Dedifferentiated amniotic fluid mesenchymal stem cell (primary cell): ENCODE data around the gene TCERG1.
"Not testable (repeated sequence)": the region's sequence is repeated elsewhere in the genome, so short reads cannot be mapped to it uniquely, and the experiment has no call there.

ENCODE experiments used
- DNase-seq: peaks from one replicate; pipeline ENCODE4 v3.0.0-alpha.2; 2016; ENCODE audit errors: extremely low spot score

The TCERG1 gene

DNA sequence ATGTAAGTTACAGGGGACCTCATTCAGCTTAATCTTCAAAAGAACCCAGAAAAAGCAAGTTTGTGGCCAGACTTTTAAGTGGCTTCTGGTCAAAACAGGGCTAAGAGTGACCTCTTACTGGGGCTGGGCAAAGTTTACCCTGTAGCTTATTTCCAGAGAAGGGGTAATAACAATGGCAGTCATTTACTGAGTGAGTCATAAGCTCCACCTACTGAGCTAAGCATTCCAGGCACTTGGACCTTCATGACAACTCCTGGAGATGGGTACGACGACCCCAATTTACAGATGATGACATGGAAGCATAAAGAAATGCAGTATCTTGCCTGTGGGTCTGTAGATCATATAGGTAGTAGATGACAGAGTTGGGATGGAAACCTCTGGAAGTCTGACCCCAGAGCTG lies 73.6 kb downstream of the TCERG1 start:
- DNase-seq: no peak

DNA sequence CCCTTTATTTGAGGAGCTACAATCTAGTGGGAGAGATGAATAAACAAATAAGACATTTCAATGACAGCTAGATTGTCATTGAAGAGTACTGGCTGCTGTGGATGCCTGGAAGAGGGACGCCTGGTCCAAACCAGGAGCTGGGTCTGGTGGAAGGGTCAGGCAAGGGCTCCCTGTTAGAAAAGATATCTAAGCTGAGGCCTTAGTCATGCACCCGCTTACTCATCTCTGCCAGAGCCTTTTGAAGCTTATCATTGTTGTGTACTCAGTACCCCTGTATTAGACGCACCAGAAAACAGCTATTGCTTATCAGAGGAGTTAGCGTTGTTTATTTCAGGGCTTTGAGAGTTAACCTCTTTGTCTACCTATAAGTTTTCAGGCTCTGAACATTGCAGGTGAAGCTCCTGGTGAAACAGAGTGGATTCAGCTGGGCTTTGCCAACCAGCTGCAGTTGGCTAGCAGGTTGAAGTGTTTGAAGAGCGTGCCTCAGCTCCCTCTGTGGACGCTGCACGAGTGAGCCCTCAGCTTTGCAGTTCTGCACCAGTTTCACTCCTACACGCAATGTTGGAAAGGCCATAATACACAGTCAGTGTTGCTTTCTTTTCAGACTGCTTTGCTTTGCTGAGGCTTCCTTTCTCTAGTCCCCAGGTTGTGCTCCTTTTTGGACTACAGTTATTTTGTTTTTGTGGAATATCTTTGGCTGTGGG lies 74.4 kb downstream of the TCERG1 start:
- no peak for DNase-seq

DNA sequence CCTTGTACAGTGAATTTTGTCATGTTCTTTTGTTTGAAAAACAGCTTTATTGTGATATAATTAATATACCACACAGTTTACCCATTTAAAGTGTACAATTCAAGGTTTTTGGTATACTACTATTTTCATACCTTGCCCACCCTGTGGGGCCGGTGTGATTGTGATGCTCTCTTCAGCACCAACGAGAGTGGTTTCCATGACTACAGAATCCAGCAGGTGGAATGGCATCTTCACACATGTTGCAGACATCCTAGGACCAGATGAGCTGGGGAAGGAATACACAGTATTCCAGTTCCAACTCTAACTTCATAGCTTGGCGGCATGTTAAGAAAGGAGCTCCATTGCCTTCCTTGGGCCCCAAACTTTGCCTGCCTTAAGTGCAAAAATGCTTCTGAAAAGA lies 76.6 kb downstream of the TCERG1 start:
- no peak for DNase-seq

DNA sequence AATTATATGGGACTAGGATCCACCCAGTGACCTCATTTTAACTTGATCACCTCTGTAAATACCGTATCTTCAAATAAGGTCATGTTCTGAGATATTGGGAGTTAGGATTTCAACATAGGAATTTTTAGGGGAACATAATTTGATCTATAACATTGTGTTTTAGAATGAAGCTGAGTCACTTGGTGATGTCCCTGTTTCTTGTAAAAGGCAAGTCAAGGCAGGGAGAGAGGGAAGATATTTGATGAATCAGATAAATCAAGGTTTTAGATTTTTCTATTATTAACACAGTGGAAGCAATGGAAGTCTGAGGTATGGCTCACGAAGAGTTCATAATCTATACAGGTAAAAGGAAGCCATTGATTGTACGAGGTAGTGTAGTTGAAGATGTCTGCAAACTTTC lies 80.7 kb downstream of the TCERG1 start:
- DNase-seq: no peak

DNA sequence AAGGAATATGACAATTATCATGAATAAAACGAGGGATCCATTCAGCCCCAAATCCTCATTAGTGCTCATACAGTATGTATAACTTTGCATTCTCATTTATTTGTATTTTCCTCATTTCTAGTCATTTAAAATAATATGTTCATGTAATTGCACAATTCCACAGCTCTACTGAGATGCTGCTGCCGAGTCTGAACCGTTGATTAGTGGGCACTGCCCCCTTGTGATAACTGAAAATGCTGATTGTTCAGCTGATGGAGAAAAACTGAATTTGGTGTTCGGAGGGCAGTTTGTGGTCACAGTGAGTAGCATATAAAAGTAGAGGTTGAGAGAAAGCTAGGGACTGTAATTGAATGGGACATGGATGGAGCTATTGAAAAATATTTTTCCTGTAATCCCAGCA lies 81.1 kb downstream of the TCERG1 start:
- no peak for DNase-seq

DNA sequence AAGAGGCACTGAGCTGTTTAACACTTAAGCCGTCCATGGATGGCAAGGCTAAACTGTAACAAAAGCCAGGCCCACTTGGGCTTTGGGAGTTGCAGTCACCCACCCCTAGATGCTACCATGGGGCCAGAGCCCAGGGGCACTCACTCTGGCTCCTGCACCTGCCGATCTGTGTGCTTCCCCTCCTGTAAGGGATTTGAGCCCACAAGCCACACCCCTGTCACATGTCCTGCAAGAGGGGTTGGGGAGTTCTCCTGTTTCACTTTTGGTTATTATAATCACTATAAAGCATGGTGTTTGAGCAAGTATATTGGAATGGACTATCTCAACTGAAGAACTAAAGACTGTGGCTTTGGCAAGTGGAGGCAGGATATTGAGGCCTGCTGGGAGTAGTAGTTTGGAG lies 82.9 kb downstream of the TCERG1 start:
- no peak for DNase-seq

DNA sequence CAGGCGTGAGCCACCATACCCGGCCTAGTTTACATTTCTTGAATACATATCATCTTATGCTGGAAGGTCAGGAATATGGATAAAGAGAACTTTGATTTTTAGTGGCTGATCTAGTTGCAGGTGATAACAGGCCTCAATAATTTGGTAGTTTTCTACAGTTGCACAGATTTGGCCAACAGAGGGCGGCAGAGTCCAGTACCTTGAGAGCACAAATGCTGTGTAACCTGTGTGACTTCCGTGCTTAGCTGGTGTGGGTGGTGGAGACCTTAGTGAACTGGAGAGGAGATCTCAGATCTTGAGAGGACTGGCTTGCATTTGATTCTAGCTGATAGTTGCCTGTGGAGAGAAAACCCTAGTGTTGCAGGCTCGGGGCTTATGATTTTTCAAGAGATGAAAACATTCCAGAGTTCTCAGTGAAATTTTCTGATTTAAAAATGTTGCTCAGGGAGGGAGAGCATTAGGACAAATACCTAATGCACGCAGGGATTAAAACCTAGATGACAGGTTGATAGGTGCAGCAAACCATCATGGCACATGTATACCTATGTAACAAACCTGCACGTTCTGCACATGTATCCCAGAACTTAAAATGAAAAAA lies 86.2 kb downstream of the TCERG1 start:
- DNase-seq: peak; percentile 33

DNA sequence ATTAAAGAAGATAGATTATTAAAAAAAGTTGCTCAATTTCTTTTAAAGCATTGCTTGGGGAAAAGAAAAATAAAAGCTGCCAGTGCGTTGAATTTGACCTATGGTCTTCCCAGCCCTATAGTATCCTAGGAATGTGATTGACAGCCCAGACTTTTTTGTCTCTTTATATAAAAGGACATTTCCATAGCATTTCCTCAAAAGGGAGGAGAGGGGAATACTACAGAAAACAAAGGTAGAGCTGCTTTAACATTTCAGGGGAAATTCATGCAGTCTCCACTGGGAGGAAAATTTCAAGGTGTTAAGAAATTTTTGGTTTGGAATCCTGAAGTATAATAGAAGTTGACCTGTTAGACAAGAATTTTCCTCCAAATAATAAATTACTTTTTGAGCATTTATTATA lies 86.7 kb downstream of the TCERG1 start:
- no peak for DNase-seq

DNA sequence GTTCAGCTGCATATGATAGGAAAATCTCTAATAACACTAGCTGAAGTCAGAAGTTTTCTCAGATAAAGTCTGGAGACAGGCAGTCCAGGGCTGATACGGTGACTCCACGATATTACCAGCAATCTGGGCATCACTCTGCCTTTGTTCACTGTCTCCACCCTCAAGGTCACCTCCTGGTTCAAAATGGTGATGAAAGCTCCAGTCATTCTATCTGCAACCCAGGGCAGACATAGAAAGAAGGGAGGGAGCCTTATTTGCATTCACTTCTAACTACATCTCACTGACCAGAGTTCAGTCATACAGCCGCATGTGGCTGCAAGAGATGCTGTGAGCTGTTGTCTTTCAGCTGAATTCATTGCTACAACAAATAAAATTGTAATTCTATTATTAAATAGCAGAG lies 91.3 kb downstream of the TCERG1 start:
- DNase-seq: no peak

DNA sequence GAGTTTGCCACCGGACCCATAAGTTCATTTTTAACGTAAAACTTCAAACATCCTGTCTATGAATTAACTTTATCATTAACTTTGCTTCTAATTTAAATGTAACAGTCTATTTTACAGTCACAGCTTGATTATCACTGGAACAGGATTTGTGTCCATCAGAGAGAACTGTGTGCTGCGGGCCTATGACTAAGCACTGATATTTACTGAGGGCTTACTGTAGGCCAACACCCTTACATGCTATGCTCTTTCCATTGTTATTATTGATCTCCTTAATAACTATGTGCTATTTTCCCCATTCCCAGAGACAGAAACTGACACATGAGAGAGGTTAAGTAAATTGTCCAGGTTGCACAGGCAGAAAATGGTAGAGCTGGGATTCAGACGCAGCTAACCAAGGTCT lies 92.8 kb downstream of the TCERG1 start:
- DNase-seq: no peak

DNA sequence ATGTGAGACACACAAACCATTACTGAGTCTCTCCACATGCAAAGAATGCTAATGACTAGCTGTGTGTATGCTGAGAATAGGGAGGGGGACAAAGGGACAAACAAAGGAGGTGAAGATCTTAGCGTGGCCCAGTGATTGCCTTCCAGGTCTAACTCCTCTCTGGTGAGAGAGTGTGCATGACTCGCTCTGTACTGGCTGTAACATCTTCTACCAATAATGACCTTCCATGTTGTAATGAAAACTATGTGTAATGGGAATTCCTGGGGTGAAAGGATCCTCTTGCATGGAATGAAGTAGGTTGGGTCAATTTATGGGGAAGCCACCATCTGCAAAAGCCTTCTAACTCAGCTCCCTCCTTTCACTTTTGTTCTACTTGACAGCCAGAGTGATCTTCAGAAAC lies 93.3 kb downstream of the TCERG1 start:
- DNase-seq: no peak

DNA sequence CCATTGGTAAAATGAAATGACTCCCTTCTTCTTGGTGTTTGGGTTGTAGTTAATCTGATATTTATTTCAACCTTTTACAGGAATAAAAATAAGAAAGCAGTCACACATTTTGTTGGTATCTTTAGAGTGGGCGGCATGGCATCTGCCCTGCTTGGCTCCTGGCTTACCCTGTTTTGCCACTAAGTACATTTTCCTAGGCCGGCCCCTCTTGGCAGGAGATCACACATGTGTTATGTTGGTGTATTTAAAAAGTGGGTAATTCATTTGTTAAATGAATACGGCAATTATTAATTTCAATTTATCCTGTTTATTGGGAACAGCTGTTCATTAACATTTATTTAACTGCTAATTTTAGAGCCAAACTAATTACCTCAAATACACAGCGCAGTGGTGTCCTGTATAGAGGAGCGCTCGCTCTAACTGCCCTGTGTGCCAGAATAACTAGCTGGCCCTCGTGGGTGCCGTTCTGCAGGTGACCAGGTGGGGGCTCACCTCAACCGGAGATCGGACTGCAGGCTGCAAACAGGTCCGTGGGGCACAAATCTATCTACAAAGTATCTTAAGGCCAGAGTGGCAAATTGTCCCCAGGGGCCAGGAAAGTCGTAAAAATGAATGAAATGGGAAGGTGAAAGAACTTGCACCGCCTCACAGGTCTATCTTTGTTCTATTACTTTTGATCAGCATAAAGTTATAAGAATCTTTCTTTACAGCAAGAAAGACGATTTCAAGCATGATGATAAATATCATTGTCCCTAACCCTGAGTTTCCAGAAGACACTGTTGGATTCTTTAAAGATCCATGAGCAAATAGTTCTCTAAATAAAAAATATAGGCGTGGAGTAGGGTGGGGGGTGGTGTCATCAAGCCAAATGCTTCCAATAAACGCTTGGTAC lies 95.1 kb downstream of the TCERG1 start:
- DNase-seq: peak; percentile 38

DNA sequence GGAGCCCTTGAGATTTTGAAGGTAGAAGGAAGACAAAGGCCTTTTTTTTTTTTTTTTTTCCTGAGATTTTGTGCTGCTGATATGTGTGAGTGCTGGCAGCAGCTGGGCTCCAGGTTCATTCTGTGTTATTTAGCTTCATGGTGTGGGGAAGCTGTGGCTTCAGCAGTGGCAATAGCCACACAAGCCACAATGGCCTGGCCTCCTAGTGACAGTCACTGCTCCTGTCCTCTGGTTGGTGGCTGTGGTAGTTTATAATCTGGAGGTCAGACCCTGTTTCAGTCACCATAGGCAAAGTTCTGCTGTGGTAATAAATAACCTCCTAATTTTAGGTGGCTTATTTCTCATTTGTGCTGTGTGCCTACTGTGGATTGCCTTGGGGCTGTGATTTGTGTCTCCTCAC lies 97.1 kb downstream of the TCERG1 start:
- DNase-seq: no peak

DNA sequence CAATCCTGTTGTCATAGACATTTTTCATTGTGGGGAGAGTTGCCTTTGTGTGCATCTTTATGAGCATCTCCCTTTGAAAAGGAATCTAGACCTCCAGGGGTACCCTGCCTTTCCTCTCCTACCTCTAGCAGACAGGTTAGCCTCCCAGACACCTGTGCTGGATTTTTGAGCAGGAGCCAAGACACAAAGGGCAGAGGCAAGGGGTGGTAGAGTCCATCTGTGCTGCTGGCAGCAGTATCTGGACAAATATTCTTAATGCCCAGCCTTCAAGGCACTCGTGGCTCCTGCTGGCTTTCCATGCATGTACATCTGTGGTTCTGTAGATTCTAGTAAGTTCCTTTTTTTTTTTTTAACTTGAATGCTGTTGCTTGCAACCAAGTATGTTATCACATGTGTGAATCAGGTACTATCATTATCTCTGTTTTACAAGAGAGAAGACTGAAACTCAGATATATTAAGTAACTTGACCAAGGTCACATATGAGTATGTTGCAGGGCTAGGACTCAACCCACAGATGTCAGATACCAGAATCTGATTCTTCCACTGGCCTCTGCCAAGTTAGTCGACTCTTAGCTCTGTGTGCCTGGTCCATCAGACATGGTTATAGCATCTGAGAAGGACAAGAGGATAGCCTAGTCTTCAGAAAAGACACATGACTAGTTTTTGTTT lies 101.8 kb downstream of the TCERG1 start:
- DNase-seq: no peak

DNA sequence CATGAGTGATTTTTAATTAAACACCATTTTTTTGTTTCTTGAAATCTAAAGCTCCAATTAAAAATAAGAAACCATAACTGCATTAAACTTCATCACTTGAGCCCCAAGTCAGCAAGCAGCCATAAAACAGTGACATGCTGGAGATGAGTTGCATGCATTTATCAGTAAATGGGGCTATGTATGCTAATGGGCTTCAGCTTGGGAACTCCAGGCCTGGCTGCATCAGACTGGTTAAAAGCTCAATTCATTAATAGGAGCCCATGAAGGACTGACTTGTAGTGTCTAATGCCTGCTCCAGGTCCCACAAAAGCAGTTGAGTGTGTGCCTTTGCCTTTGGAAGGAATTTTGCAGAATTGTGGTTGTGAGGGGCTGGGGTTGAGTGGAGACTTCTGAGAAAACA lies 102.5 kb downstream of the TCERG1 start:
- DNase-seq: no peak

DNA sequence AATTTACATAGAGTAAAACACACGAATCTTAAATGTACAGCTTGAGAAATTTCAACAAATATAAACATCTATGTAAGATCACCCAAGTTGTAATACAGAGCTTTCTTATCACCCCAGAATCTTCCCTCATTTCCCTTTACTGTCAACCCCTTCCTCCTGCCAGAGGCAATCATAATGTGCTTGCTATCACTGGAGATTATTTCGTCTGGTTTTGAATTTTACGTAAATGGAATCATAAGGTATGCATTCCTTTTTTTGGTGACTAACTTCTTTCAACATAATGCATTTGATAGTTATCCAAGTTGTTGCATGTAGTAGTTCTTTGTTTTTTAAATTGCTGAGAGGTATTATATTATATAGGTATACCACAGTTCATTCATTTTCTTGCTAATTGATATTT lies 106.3 kb downstream of the TCERG1 start:
- no peak for DNase-seq

DNA sequence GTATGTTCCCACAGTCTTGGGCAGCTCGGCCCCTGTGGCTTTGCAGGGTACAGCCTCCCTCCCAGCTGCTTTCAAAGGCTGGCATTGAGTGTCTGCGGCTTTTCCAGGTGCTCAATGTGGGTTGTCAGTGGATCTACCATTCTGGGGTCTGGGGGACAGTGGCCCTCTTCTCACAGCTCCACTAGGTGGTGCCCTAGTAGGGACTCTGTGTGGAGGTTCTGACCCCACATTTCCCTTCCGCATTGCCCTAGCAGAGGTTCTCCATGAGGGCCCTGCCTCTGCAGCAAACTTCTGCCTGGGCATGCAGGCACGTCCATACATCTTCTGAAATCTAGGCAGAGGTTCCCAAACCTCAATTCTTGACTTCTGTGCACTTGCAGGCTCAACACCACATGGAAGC lies 109.8 kb downstream of the TCERG1 start:
- not testable (repeated sequence) for DNase-seq

DNA sequence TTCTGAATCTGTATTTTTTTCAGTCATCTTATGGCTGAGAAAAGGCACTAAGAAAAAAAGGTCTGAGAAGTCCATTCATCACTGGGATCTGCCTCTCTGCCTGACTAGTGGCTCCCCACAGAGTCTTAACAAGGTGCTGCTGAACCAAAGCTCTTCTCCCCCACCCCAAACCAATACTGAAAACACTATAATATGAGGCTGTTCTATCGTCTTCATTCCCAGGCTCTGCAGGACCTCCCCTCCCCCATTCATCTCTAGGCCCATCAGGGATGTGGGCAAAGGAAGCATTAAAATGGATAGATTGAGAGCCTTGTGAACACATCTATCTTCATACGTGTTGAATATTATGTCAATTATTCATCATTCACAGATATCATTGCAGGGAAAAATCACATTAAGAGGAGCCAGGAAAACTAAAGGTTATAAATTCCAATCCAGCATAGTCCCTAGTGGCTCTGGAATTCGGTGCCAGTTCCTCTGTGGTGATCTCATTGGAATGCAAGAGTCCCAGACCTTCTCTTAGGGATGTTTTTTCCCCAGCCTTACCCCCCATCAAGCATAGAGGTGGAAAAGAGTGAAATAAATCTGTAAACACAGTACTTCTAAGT lies 113.2 kb downstream of the TCERG1 start:
- DNase-seq: peak; percentile 16
